H1 (cell line): ENCODE measurements around the gene BTK. TPM values are rescaled to one million over a fixed set of nuclear protein-coding genes. Genes with fewer than 3 reads are reported as not detected.

Source experiments
- ASH2L ChIP-seq: fragments of 200-600, 300-600 bp; sonication (generic); IDR thresholded peaks from one replicate; pipeline ENCODE4 v1.7.1; 2017; ENCODE audit warnings: low read length
- RFX5 ChIP-seq: IDR thresholded peaks from 2 replicates; pipeline ENCODE4 v1.6.1; 2011; ENCODE audit warnings: low read depth, low read length, improper control_type of control experiment, borderline replicate concordance
- SAP30 ChIP-seq: fragments of 300-600 bp; sonication (generic); IDR thresholded peaks from 2 replicates; pipeline ENCODE4 v1.7.1; 2012; ENCODE audit warnings: low read length, moderate library complexity, mild to moderate bottlenecking, inconsistent platforms; ENCODE audit not compliant: insufficient read depth, insufficient replicate concordance
- polyA plus RNA-seq, 7 experiments: library from polyadenylated mRNA; depleted of rRNA in 3 of 7; stranded (reverse) in 5 of 7; unstranded in 2 of 7; fragments of >200 nt in 5 of 7; fragments of 200-250 nt in 2 of 7; gene quantifications; 1 replicate in 5 of 7; 2 replicates in 1 of 7; 4 replicates in 1 of 7; pipeline versions ENCODE4 v1.2.1 to v1.2.3, GENCODE V29; 2011 to 2013; ENCODE audit warnings: missing spikeins in 2 of 7, mixed read lengths in 2 of 7
- total RNA-seq: library from RNA; stranded (reverse); fragmentation: NEBNext Ultra II Directional; extraction: Animal tissue kit (Norgen Biotek cat#: 25700); gene quantifications from 2 replicates; pipeline ENCODE4 v1.2.1, GENCODE V29; 2021
- TF ChIP-seq, protein P1 (sequence below): IDR thresholded peaks from 2 replicates; pipeline ENCODE4 v1.6.1; 2012; ENCODE audit warnings: inconsistent platforms

Gene BTK
- total and polyA plus RNA-seq, 2 of the 8 experiments (the other 6 are each of a cell fraction or from before 2014, with no cell fraction given) = 0.06 to 0.20 TPM

DNA sequence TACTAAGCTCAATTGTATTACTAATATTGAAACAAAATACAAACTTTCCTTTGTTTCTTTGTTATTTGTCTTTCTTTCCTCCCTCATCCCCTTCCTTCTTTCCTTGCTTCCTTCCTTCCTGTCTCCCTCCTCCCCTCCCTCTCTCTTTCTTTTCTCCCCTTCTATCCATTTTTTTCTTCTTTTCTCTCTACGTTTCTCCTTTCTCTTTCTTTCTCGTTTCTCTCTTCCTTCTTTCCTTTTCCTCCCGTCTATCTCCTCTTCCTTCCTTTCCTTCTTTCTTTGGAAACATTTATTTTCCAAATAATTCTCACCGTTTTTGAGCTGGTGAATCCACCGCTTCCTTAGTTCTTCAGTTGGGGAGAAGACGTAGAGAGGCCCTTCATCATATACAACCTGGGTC is 16.3 kb downstream of the BTK start (continued):
- TF ChIP-seq ASH2L (no peak), SAP30 (no peak), RFX5 (no peak)
- TF ChIP-seq, protein P1, sequence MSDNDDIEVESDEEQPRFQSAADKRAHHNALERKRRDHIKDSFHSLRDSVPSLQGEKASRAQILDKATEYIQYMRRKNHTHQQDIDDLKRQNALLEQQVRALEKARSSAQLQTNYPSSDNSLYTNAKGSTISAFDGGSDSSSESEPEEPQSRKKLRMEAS = no peak
